ENCODE measurements around the gene ZBTB40. TPM values are rescaled to one million over a fixed set of nuclear protein-coding genes. Genes with fewer than 3 reads are reported as not detected.

The ZBTB40 gene
- polyA plus RNA-seq, 3 donors = 1.1 to 17.8 (median 1.3) TPM

GRCh38 chr1:22491995-22492715 is 40.5 kb downstream of the ZBTB40 start:
- Histone ChIP-seq H2AFZ (ENCODE audit: insufficient read depth, low read depth, low read length, poor library complexity, severe bottlenecking) (no peak overlapping the region), H3K9ac (ENCODE audit: insufficient read depth, low read length, poor library complexity, severe bottlenecking) (no peak overlapping the region), H3K27me3 (ENCODE audit: control insufficient read depth in 2 of 2, insufficient read depth in 2 of 2, low read length in 2 of 2) (no peaks in the 10 kb centered on the region), H3K36me3 (replicated peaks in 1 of 2; ENCODE audit: control insufficient read depth in 1 of 2, insufficient read depth in 2 of 2, low read length in 2 of 2) (peaks cover 23 to 58% of the 10 kb centered on the region in 2 donors), H3K79me2 (ENCODE audit: insufficient read depth, low read length) (peaks cover 10% of the 10 kb centered on the region), H3K4me2 (replicated peaks; ENCODE audit: extremely low read depth, low read length, poor library complexity, severe bottlenecking) (no peak overlapping the region), H3K9me3 (replicated peaks in 1 of 2; ENCODE audit: control insufficient read depth in 1 of 2, insufficient read depth in 1 of 2, low read length in 2 of 2) (no peaks in the 10 kb centered on the region), H4K20me1 (ENCODE audit: insufficient read depth, low read length) (peaks cover 21% of the 10 kb centered on the region), H3K27ac (ENCODE audit: low read depth in 1 of 2, low read length in 2 of 2) (no peak overlapping the region), H3K4me1 (ENCODE audit: control insufficient read depth in 1 of 2, insufficient read depth in 2 of 2, low read length in 2 of 2) (peaks cover 13 to 14% of the 10 kb centered on the region in 2 donors), H3K4me3 (replicated peaks in 1 of 3; ENCODE audit: low read depth in 2 of 3, low read length in 3 of 3) (no peak overlapping the region)
- intact Hi-C loops (cut with micrococcal nuclease) = no loop called here
- H3K27ac Mint-ChIP-seq = peak overlapping the region in 1 of 7 donors; percentile 61
- WGBS (ENCODE audit: insufficient coverage) = 100% methylated on average over 1 of the region's 10 CpGs
- peaks cover 25% of the 10 kb centered on the region for H3K4me1 Mint-ChIP-seq
- peaks cover 32 to 57% of the 10 kb centered on the region in 2 donors for H3K36me3 Mint-ChIP-seq
- DNase-seq = no peak
- no peak for TF ChIP-seq CTCF (IDR thresholded peaks at IDR 0.05)
- H3K27me3 Mint-ChIP-seq (ENCODE audit: low read depth in 3 of 3) = peaks cover 0 to 2% (median 0%) of the 10 kb centered on the region in 3 donors
- H3K4me3 Mint-ChIP-seq = no peak overlapping the region
- no peaks in the 10 kb centered on the region for H3K9me3 Mint-ChIP-seq

GRCh38 chr1:22494144-22494543 is 42.5 kb downstream of the ZBTB40 start:
- H3K4me3 Mint-ChIP-seq = no peak overlapping the region
- peaks cover 13 to 14% of the 10 kb centered on the region in 2 donors for H3K4me1 ChIP-seq (ENCODE audit: control insufficient read depth in 1 of 2, insufficient read depth in 2 of 2, low read length in 2 of 2)
- peaks cover 6% of the 10 kb centered on the region for H4K20me1 ChIP-seq (ENCODE audit: insufficient read depth, low read length)
- H3K27ac Mint-ChIP-seq = peak overlapping the region in 4 of 7 donors; percentile 11 to 81 (median 30)
- H2AFZ ChIP-seq (ENCODE audit: insufficient read depth, low read depth, low read length, poor library complexity, severe bottlenecking) = no peak overlapping the region
- no CpG with 5 or more reads among the region's 2 CpGs for WGBS (ENCODE audit: insufficient coverage)
- H3K36me3 Mint-ChIP-seq = peaks cover 46 to 70% of the 10 kb centered on the region in 2 donors
- H3K79me2 ChIP-seq (ENCODE audit: insufficient read depth, low read length) = no peaks in the 10 kb centered on the region
- TF ChIP-seq CTCF (IDR thresholded peaks at IDR 0.05) = no peak
- peak overlapping the region in 1 of 2 donors; percentile 63 for H3K27ac ChIP-seq (ENCODE audit: low read depth in 1 of 2, low read length in 2 of 2)
- H3K9ac ChIP-seq (ENCODE audit: insufficient read depth, low read length, poor library complexity, severe bottlenecking) = no peak overlapping the region
- no peak overlapping the region for H3K4me2 ChIP-seq (replicated peaks; ENCODE audit: extremely low read depth, low read length, poor library complexity, severe bottlenecking)
- peaks cover 0 to 2% (median 0%) of the 10 kb centered on the region in 3 donors for H3K27me3 Mint-ChIP-seq (ENCODE audit: low read depth in 3 of 3)
- no peak overlapping the region for H3K4me3 ChIP-seq (replicated peaks in 1 of 3; ENCODE audit: low read depth in 2 of 3, low read length in 3 of 3)
- H3K27me3 ChIP-seq (ENCODE audit: control insufficient read depth in 2 of 2, insufficient read depth in 2 of 2, low read length in 2 of 2) = no peaks in the 10 kb centered on the region
- peaks cover 25% of the 10 kb centered on the region for H3K4me1 Mint-ChIP-seq
- intact Hi-C loops (cut with micrococcal nuclease) = no loop called here
- H3K9me3 ChIP-seq (replicated peaks in 1 of 2; ENCODE audit: control insufficient read depth in 1 of 2, insufficient read depth in 1 of 2, low read length in 2 of 2) = no peaks in the 10 kb centered on the region
- no peaks in the 10 kb centered on the region for H3K9me3 Mint-ChIP-seq
- DNase-seq = peak; percentile 2 to 23 (median 14)
- H3K36me3 ChIP-seq (replicated peaks in 1 of 2; ENCODE audit: control insufficient read depth in 1 of 2, insufficient read depth in 2 of 2, low read length in 2 of 2) = peaks cover 23 to 71% of the 10 kb centered on the region in 2 donors
